Upper lobe of right lung (tissue), 1 donor: ENCODE results near the gene MGST2. TPM values are rescaled to one million over a fixed set of nuclear protein-coding genes. Genes with fewer than 3 reads are reported as not detected.

Experiments
- ATAC-seq: fragments of 200-7000 bp; cut with Tn5 transposase; one replicate; pipeline ENCODE4 v1.9.1; 2020; ENCODE audit warnings: mild to moderate bottlenecking, moderate library complexity
- DNase-seq: peaks from one replicate; pipeline ENCODE4 v3.0.0-alpha.2; 2020
- H3K27ac ChIP-seq: fragments of 200-600 bp; one replicate; pipeline ENCODE4 v1.8.0; 2022
- H3K27me3 ChIP-seq: fragments of 200-600 bp; one replicate; pipeline ENCODE4 v1.8.0; 2022; ENCODE audit warnings: mild to moderate bottlenecking
- H3K36me3 ChIP-seq: fragments of 200-600 bp; one replicate; pipeline ENCODE4 v1.8.0; 2022
- H3K4me1 ChIP-seq: fragments of 200-600 bp; one replicate; pipeline ENCODE4 v1.8.0; 2022
- H3K4me3 ChIP-seq: fragments of 200-600 bp; one replicate; pipeline ENCODE4 v1.8.0; 2022; ENCODE audit warnings: mild to moderate bottlenecking
- H3K9me3 ChIP-seq: fragments of 200-600 bp; one replicate; pipeline ENCODE4 v1.8.0; 2022
- intact Hi-C: fragments of 100-400 bp; cut with DNase I; formaldehyde crosslinking; loops from one replicate; pipeline ENCODE4 v1.11.0; 2022
- total RNA-seq: library from RNA; stranded (reverse); fragmentation: NEBNext Ultra II Directional; extraction: Animal tissue kit (Norgen Biotek cat#: 25700); gene quantifications from one replicate; pipeline ENCODE4 v1.2.1, GENCODE V29; 2021
- TF ChIP-seq, protein P1 (sequence below): fragments of 200-600 bp; IDR thresholded peaks from one replicate; pipeline ENCODE4 v1.8.0; 2022; ENCODE audit warnings: antibody characterized with exemption
- donor health status: DM: no; HTN: yes; CAD: no; lungs with severe emphysema.

The MGST2 gene
- total RNA-seq, 1 donor from 2014 or later, result 64.6 TPM

DNA sequence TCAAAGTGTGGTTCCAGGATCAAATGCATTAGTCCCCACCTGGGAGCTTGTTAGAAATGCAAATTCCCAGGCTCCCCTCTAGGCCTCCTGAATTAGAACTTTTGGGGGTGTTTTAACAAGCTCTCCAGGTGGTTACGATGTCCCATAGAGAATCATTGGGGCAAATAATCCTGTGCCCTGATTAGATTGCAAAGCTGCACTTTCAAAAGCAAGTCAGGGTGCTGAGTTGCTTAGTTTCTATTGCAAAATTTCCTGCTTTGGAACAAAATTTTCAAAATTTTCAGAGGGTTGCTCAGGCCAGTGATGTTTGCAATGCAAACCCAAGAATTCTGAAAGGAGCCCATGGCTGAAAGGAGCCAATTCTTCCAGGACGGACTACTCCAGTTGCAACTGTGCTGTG is 71.0 kb downstream of the MGST2 start:
- no peak for DNase-seq
- Histone ChIP-seq H3K36me3 (no peaks in the 10 kb centered on the region), H3K27me3 (no peaks in the 10 kb centered on the region), H3K4me3 (no peak overlapping the region), H3K9me3 (no peaks in the 10 kb centered on the region), H3K4me1 (peaks cover 47% of the 10 kb centered on the region), H3K27ac (peak overlapping the region; percentile 88)
- intact Hi-C loops, result loop anchor here (10.0 kb wide), 1 partner anchor 418 kb away; the partner anchor contains the start of gene MAML3
- no peak for ATAC-seq
- TF ChIP-seq, protein P1, sequence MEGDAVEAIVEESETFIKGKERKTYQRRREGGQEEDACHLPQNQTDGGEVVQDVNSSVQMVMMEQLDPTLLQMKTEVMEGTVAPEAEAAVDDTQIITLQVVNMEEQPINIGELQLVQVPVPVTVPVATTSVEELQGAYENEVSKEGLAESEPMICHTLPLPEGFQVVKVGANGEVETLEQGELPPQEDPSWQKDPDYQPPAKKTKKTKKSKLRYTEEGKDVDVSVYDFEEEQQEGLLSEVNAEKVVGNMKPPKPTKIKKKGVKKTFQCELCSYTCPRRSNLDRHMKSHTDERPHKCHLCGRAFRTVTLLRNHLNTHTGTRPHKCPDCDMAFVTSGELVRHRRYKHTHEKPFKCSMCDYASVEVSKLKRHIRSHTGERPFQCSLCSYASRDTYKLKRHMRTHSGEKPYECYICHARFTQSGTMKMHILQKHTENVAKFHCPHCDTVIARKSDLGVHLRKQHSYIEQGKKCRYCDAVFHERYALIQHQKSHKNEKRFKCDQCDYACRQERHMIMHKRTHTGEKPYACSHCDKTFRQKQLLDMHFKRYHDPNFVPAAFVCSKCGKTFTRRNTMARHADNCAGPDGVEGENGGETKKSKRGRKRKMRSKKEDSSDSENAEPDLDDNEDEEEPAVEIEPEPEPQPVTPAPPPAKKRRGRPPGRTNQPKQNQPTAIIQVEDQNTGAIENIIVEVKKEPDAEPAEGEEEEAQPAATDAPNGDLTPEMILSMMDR, result no peak

DNA sequence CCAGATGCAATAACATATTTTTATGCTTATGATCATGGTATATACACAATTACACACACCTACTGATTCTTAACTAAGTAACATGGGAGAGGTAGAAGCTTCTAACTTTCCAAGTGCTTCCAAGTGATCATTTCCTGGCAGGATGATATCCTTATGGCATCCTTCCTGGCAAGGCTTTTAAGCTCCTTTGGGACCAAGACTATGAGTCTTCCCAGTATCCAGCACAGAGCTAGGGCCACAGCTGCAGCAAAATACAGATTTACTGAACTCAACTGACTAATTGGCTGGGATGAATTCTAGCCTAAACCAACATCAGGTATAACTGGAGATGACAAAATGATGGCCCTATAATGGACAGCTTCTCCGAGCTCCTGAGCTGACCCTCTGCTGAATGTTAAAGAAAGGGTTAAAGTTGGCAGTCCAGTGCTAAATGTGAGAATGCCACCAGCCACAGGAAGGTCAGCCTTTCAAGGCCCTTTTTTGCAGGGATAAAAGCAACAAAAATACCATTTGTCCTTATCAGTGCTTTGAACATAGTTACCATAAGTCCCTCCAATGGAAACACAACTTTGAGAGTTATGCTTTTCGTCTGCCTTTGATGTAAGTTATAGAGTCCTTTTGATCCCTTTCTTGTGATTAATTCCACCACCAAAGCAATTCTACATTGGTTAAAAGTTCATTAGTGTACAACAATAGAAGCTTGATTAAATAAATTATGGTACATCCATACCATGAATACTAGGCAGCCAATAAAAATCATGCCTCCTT is 73.4 kb downstream of the MGST2 start:
- no peaks in the 10 kb centered on the region for H3K9me3 ChIP-seq

DNA sequence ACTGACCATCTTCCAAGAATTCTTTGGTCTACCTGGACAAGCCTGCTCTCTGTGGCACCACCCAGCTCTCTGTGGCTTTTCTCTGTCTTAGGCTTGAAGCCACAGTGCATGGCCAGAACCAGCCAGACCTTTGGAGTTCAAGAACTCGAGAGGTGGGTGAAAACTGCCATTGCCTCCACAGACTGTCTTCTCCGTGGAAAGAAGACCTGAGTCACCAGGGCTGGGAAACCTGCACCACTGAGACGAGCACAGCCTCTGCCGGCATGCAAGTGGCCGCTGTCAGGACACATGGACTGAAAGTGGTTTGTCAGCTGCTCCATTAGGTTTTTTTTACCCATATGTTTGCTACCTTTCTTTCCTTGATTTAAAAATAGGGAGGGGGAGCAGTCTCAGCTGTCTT is 74.5 kb downstream of the MGST2 start:
- Histone ChIP-seq H3K27me3 (no peaks in the 10 kb centered on the region), H3K27ac (peak overlapping the region; percentile 77), H3K4me3 (no peak overlapping the region), H3K36me3 (no peaks in the 10 kb centered on the region), H3K4me1 (peaks cover 36% of the 10 kb centered on the region), H3K9me3 (no peaks in the 10 kb centered on the region)
- TF ChIP-seq, protein P1, result no peak
- no peak for DNase-seq
- intact Hi-C loops, result no loop called here
- ATAC-seq, result peak; percentile 4

More for the DNA sequence above, 73.4 kb downstream of the MGST2 start:
- no peaks in the 10 kb centered on the region for H3K36me3 ChIP-seq
- TF ChIP-seq, protein P1, result no peak
- H3K4me3 ChIP-seq, result no peak overlapping the region
- no peak overlapping the region for H3K27ac ChIP-seq
- intact Hi-C loops, result loop anchor here (10.0 kb wide), 1 partner anchor 416 kb away; the partner anchor contains the start of gene MAML3
- ATAC-seq (no peak), DNase-seq (no peak)
- H3K4me1 ChIP-seq, result peaks cover 40% of the 10 kb centered on the region
- H3K27me3 ChIP-seq, result no peaks in the 10 kb centered on the region

DNA sequence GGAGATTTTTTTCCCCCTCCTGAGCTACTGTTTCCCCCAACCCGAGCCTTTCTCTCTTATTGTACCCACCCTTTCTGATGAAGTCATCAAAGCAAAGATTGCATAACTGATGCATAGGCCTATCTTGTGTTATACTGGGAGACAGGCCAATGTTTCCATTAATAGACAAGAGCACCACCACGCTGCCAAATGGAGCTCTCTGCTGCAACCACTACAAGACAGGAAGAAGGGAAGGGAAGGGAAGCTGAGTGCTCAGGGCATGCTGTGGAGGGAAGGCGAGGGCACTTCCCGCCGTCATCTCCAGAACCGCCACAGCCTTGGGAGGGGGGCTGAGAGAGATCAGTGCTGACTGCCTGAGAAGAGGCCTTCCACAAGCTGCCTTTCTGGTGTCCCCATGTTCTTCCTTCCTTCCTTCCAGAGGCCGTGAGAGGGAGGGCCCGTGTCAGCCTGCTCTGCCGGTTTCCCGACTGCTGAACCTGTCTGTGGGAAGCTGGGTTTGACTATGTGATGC is 75.0 kb downstream of the MGST2 start:
- no peak overlapping the region for H3K4me3 ChIP-seq

DNA sequence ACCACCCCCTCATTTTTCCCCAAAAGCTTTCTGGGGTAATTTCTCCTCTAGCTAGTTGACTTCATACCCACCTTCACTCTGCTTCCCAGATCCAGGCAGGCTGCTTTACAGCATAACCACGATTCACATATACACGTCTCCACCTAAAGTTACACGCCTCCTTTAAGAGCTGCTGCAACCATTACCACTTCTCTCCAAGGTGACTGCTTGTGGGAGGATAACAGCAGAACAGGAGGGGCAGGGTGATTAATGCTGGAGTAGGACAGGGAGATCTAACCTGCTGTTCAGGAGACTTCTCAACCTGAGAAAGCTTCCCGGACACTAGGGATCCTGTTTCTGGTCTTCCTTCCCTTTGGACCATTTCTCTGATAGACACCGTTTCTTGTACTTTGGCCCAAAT is 77.4 kb downstream of the MGST2 start:
- Histone ChIP-seq H3K27ac (no peak overlapping the region), H3K27me3 (no peaks in the 10 kb centered on the region), H3K4me1 (peaks cover 17% of the 10 kb centered on the region), H3K9me3 (no peaks in the 10 kb centered on the region), H3K36me3 (no peaks in the 10 kb centered on the region), H3K4me3 (no peak overlapping the region)
- ATAC-seq, result no peak
- DNase-seq, result no peak
- TF ChIP-seq, protein P1, result no peak
- intact Hi-C loops, result no loop called here

More for the DNA sequence above, 75.0 kb downstream of the MGST2 start:
- intact Hi-C loops, result no loop called here
- H3K4me1 ChIP-seq, result peaks cover 32% of the 10 kb centered on the region
- DNase-seq (peak; percentile 74), ATAC-seq (peak; percentile 90)
- no peaks in the 10 kb centered on the region for H3K9me3 ChIP-seq
- H3K27me3 ChIP-seq, result no peaks in the 10 kb centered on the region
- no peaks in the 10 kb centered on the region for H3K36me3 ChIP-seq
- H3K27ac ChIP-seq, result peak overlapping the region; percentile 77
- TF ChIP-seq, protein P1, result peak; percentile 23
